Ecto neural progenitor cell (in vitro differentiated cells): Measurements from ENCODE around the gene PGA5.
A peak's percentile ranks its signal among the peaks of the same experiment; 100 is the strongest.
"Not testable (repeated sequence)": the region's sequence is repeated elsewhere in the genome, so short reads cannot be mapped to it uniquely, and the experiment has no call there.

Source experiments
- DNase-seq: peaks from one replicate; pipeline ENCODE4 v3.0.0-alpha.2; 2018; ENCODE audit warnings: low spot score

Gene PGA5

GRCh38 chr11:61226457-61227137 lies 14.4 kb upstream of the PGA5 start:
- DNase-seq, result not testable (repeated sequence)

- DNase-seq, result not testable (repeated sequence)
Observed at GRCh38 chr11:61229458-61229857, 11.5 kb upstream of the PGA5 start.

GRCh38 chr11:61231033-61231432 lies 9.9 kb upstream of the PGA5 start:
- not testable (repeated sequence) for DNase-seq

- not testable (repeated sequence) for DNase-seq
Observed at GRCh38 chr11:61231585-61231984, 9.4 kb upstream of the PGA5 start.

- not testable (repeated sequence) for DNase-seq
Observed at GRCh38 chr11:61232548-61233145, 8.3 kb upstream of the PGA5 start.

- DNase-seq, result not testable (repeated sequence)
Observed at GRCh38 chr11:61237130-61237529, 3.8 kb upstream of the PGA5 start.

GRCh38 chr11:61240288-61240687 lies 687 bp upstream of the PGA5 start:
- DNase-seq, result not testable (repeated sequence)

GRCh38 chr11:61241526-61241925 lies 551 bp downstream of the PGA5 start:
- not testable (repeated sequence) for DNase-seq

GRCh38 chr11:61245284-61245964 lies 4.4 kb downstream of the PGA5 start:
- DNase-seq, result not testable (repeated sequence)

- DNase-seq, result not testable (repeated sequence)
Observed at GRCh38 chr11:61248071-61248470, 7.1 kb downstream of the PGA5 start.

GRCh38 chr11:61249201-61249600 lies 8.2 kb downstream of the PGA5 start:
- DNase-seq, result not testable (repeated sequence)

GRCh38 chr11:61250796-61251765 lies 10.1 kb downstream of the PGA5 start:
- DNase-seq, result not testable (repeated sequence)

- not testable (repeated sequence) for DNase-seq
Observed at GRCh38 chr11:61252332-61252731, 11.4 kb downstream of the PGA5 start.

GRCh38 chr11:61254403-61255025 lies 13.5 kb downstream of the PGA5 start:
- DNase-seq, result peak; percentile 81

- no peak for DNase-seq
Observed at GRCh38 chr11:61256710-61257482, 15.9 kb downstream of the PGA5 start.

- no peak for DNase-seq
Observed at GRCh38 chr11:61258546-61258945, 17.6 kb downstream of the PGA5 start.

GRCh38 chr11:61259363-61259762 lies 18.4 kb downstream of the PGA5 start:
- no peak for DNase-seq

- no peak for DNase-seq
Observed at GRCh38 chr11:61264371-61264770, 23.4 kb downstream of the PGA5 start.

GRCh38 chr11:61264795-61265194 lies 23.8 kb downstream of the PGA5 start:
- no peak for DNase-seq

GRCh38 chr11:61265357-61265756 lies 24.4 kb downstream of the PGA5 start:
- DNase-seq, result no peak

- no peak for DNase-seq
Observed at GRCh38 chr11:61266602-61267001, 25.6 kb downstream of the PGA5 start.
